GDM1 (cell line): Measurements from ENCODE around the gene ANGPTL4.
"Not testable (repeated sequence)": the region's sequence is repeated elsewhere in the genome, so short reads cannot be mapped to it uniquely, and the experiment has no call there.

Experiments
- DNase-seq: peaks from one replicate; lab custom pipeline; 2025; lab: John Stamatoyannopoulos, UW

ANGPTL4 gene, protein sequence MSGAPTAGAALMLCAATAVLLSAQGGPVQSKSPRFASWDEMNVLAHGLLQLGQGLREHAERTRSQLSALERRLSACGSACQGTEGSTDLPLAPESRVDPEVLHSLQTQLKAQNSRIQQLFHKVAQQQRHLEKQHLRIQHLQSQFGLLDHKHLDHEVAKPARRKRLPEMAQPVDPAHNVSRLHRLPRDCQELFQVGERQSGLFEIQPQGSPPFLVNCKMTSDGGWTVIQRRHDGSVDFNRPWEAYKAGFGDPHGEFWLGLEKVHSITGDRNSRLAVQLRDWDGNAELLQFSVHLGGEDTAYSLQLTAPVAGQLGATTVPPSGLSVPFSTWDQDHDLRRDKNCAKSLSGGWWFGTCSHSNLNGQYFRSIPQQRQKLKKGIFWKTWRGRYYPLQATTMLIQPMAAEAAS

DNA sequence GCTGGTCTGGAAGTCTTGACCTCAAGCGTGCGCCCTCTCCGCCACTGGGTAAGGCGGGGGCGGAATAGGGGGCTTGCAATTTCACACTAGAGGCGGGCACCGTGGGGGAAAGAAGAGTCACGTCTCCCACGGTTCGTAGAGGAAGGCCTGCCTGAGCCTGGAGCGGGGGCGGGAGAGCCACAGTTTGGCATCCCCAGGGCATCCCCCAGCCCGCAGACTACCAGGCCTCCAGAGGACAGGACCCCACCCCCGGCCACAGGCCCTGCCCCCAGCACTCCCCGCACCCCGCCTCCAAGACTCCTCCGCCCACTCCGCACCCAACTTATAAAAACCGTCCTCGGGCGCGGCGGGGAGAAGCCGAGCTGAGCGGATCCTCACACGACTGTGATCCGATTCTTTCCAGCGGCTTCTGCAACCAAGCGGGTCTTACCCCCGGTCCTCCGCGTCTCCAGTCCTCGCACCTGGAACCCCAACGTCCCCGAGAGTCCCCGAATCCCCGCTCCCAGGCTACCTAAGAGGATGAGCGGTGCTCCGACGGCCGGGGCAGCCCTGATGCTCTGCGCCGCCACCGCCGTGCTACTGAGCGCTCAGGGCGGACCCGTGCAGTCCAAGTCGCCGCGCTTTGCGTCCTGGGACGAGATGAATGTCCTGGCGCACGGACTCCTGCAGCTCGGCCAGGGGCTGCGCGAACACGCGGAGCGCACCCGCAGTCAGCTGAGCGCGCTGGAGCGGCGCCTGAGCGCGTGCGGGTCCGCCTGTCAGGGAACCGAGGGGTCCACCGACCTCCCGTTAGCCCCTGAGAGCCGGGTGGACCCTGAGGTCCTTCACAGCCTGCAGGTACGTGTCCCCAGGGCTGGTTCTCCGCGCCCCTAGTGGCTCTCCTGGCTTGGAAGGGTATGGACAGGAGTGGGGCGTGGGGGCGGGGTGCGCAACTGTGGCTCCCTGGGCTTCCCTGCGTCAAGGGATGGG is at the start of gene ANGPTL4:
TSS of gene ANGPTL4 (plus strand) at position 353 of the 969 bp plus-strand sequence. CDS start at position 520, 167 bp downstream.
- no peak for DNase-seq

DNA sequence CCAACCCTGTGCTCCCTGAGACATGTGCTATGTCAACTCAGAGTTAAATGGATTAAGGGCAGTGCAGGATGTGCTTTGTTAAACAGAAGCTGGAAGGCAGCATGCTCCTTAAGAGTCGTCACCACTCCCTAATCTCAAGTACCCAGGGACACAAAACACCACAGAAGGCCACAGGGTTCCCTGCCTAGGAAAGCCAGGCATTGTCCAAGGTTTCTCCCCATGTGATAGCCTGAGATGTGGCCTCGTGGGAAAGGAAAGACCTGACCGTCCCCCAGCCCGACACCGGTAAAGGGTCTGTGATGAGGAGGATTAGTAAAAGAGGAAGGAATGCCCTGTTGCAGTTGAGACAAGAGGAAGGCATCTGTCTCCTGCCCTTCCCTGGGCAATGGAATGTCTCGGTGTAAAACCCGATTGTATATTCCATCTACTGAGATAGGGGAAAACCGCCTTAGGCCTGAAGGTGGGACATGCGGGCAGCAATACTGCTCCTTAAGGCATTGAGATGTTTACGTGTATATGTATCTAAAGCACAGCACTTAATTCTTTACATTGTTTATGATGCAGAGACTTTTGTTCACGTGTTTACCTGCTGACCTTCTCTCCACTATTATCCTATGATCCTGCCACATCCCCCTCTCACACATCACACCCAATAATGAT is 48.8 kb upstream of the ANGPTL4 start:
- not testable (repeated sequence) for DNase-seq

DNA sequence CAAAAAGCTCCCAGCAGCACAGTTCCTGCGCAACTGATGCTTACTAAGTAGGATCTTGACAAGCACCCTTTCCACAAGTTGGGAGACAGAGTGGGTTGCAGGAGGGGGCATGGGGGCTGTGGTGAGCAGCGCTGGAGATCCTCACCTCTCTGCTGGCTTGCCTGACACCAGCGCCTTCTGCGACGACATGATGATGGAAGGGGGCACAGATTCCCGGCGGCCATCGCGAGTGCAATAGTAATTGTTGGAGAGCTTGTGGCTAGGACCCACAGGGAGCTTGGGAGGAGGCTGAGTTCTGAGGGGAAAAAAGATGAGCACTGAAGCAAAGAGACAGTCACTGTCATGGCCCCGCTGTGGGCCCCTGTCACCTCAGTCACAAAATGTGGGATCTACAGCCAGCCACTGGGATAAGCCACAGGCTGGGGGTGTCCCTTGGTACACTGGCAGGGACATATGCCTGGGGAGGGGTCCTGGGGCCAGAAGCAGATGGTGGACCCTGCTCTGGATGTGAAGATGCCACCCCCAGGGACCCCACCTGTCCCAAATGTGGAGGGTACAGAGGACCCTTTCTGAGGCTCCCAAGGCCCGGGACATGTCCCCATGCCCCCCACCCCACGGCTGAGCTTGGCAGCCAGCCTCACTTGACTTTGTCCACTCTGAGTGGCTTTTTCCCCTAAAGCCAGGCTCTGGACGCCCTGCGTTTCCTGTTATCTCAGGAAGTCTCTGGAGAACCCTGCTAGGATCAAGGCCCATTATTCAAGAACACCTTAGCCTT is 47.4 kb upstream of the ANGPTL4 start:
- no peak for DNase-seq

DNA sequence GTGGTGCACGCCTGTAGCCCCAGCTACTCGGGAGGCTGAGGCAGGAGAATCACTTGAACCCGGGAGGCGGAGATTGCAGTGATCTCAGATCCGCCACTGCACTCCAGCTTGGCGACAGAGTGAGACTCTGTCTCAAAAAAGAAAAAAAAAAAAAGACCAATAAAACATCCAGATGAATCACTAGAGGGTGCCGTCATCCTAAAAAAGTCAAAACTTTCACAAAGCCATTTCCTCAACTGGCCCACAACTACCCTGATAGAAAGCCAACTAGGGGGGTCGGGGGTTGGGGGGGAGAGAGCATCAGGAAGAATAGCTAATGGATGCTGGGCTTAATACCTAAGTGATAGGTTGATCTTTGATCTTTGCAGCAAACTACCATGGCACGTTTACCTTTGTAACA is 45.1 kb upstream of the ANGPTL4 start:
- not testable (repeated sequence) for DNase-seq

DNA sequence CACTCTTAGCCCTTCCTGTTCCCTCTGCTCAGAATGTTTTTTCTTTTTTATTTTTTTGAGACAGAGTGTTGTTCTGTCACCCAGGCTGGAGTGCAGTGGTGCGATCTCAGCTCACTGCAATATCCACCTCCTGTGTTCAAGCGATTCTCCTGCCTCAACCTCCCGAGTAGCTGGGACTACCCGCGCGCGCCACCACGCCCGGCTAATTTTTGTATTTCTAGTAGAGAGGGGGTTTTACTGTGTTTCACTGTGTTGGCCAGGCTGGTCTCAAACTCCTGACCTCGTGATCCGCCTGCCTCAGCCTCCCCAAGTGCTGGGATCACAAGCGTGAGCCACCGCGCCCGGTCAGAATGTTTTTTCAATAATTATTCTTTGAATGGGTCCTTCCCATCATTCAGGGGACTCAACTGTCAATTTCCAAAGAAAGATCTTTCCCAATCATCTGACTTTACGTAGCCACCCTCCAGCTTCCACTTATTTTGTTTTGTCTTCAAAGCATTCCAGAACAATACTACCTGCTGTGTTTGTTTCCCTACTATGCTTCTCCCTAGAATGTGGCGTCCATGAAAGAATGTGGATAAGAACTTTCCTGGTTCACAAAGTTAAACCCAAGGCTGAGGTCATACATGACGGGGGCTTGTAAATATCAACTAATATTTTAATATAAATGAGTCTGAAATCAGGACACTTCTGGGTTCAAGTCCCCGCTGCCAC is 44.0 kb upstream of the ANGPTL4 start:
- DNase-seq, result no peak

DNA sequence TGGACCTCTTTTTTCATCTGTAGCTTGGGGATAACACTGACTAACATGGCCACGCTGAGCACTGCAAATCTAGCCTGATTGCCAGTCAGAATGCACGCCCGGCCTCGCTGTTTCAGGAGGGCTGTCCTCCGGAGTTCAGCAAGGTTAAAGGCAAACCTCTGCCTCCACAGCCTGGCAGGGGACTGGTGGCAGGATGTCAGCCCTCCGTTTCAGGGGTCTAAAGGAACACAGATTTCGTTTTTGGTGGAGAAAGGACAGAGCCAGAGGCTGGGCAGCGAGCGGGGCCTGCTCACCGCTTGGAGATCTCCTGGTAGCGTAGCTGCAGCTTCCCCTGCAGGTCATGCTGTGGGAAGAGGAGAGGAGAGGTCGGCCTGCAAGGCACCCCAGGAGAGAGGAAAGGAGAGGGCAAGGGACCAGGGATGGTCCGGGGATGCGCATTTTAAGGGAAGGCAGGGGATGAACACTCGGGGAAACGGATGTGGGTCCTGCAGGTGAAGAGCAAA is 43.3 kb upstream of the ANGPTL4 start:
- DNase-seq, result no peak

DNA sequence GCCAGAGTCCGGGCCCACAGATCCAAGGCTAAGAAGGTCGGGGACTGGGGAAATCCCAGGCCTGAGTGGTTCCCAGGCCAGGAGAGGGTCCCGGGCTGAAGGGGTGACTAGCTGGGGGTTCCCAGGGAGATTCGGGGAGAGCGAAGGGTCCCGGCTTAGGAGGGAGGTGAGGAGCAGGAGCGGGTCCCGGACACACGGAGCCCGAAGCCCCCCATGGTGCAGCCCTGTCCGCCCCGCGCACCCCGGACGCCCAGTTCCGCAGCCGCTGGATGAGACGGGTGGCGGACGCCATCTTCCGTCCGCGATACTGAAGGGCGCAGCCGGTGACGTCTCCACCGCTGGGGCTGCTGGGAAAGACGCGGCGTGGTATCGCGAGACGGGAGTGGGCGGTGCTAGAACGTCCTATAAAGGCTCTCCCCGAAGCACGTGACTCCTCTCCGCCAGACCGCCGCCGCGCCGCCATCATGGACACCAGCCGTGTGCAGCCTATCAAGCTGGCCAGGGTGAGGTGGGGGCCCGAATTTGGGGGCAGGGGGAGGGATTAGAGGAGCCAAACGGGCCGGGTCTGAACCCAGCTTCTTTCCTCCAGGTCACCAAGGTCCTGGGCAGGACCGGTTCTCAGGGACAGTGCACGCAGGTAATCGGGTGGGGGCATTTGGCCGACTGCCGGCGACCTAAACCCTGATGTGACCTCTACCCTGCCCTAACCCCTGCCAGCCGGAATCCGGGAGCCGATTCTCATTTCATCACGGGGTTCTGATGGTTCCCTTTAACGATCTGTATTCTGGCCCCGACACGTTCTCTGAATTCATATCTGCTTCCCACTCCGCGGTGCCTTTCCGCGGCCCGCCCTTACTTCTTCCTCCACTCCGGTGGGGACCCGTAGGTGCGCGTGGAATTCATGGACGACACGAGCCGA is 42.6 kb upstream of the ANGPTL4 start, which contains the start of the genes NDUFA7 and RPS28:
TSS of gene NDUFA7 (minus strand) at position 309 of the 919 bp plus-strand sequence. CDS start at position 292, 17 bp downstream.
TSS of gene RPS28 (plus strand) at position 430 of the 919 bp plus-strand sequence. CDS start at position 465, 35 bp downstream.
- peak; percentile 93 for DNase-seq

DNA sequence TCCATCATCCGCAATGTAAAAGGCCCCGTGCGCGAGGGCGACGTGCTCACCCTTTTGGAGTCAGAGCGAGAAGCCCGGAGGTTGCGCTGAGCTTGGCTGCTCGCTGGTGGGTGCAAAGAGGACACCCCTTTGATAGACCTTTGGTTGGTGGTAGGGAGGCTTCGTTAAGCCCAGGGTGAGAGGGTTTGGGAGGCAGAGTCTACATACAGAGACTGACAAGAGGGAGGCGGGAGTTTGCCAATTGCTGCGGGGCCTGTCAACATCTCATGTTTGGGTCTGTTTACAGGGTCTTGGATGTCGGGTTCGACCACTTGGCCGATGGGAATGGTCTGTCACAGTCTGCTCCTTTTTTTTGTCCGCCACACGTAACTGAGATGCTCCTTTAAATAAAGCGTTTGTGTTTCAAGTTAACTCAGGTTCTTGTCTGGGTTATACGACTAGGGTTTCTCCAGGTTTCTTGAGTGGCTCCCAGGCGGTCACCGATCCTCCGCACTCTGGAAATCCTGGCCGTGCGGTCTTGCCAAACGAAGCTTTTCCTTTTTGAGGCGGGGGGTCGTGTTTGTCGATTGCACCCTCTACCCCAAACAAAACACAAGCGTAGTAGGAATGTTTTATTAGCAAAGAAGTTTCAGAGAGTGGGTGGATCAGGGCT is 41.8 kb upstream of the ANGPTL4 start:
- no peak for DNase-seq

DNA sequence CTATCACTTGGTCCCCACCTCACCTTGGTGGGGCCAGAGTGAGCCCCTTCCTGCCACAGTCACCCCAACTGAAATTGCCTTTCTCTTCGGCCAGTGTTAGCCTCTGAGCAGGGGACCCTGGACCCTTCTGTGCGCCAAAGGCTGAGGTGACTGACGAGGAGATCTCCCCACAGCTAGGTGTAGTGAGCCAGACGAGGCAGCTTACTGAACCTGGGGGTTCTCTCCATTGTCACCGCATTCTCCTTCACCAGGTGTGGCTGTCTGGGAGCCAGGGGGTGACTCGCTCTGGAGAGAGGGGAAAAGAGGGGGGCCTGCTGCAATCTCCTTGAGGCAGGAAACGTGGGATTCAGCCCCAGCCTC is 41.3 kb upstream of the ANGPTL4 start:
- DNase-seq, result no peak

DNA sequence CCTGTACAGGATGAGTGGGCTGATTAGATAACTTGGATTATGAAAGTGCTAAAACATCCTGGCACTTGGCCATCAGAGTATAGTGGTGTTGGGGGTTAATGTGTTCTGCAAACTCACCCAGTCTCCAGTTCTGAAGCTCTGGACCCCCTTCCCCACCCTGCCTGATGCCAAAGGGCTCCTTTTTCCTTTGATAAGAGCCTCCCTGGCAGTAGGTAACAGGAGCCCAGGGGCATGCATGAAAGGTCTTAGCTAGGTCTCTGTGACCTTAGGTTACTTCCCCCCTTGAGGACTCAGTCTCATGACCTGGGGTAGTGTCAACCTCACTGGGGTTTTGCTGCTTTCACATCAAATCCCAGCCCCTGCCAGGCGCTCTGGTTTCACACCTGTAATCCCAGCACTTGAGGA is 40.2 kb upstream of the ANGPTL4 start:
- no peak for DNase-seq

DNA sequence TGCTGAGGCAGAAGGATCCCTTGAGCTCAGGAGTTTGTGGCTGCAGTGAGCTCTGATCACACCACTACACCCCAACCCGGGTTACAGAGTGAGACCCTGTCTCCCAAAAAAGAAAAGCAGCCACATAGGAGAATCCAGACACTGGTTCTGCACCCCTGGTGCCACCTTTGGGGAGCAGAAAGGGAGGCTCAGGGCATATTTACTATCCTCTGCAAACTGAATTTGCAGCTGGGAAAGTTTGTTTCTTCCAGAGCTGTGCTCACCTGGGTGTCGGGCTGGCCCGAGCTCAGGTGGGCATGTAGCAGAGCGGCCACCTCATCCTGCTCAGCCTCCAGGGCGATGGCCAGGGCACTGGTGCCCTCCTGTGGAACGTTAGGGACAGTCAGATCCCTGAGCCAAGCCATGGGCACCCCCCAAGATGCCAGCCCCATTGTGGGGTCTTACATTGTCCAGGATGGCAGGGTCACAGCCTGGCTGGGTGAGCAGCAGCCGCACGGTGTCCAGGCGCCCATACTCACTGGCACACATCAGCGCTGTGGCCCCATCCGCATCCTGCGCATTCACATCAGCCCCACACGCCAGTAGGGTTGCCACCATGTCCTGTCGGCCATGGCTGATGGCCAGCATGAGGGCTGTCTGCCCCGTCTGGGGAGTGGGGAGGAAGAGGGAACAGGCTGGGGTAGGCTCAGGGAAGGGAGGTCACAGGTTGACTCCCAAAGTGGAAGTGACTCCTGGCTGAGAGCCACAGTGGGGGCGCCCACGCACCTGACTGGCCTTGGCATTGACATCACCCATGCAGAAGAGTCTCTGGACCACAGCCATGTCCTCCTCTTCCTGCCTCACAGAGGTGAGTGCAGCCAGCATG is 39.5 kb upstream of the ANGPTL4 start:
- no peak for DNase-seq

DNA sequence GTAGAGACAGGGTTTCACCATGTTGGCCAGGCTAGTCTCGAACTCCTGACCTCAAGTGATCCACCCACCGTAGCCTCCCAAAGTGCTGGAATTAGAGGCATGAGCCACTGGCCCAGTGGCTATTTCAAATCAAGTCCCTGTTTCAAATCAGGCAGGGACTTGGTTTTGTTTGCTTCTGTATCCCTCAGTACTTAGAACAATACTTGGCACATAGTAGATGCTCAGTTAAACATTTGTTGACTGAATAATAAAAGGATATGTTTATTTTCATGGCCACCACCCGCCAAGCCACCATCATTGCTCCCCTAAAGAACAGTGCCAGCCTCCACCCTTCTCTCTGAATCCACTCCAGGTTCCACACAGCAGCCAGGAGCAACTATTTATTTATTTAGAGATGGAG is 38.5 kb upstream of the ANGPTL4 start:
- DNase-seq, result no peak

DNA sequence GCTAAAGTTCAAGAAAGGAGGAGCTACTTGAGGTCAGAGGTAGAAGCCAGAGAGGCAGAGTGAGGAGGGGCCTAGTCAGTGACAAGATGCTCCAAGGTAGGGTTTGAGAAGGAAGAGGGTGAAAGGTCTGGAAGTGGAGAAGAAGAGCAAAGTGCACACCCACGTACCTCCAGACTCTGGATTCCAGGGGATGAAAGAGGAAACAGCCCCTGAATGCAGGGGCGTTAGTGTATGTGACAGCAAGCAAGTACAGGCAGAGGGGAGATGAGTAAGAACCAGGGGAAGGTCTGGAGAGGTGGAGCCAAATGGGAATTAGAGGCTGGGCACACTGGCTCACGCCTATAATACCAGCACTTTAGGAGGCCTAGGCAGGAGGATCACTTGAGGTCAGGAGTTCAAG is 34.0 kb upstream of the ANGPTL4 start:
- DNase-seq, result no peak

DNA sequence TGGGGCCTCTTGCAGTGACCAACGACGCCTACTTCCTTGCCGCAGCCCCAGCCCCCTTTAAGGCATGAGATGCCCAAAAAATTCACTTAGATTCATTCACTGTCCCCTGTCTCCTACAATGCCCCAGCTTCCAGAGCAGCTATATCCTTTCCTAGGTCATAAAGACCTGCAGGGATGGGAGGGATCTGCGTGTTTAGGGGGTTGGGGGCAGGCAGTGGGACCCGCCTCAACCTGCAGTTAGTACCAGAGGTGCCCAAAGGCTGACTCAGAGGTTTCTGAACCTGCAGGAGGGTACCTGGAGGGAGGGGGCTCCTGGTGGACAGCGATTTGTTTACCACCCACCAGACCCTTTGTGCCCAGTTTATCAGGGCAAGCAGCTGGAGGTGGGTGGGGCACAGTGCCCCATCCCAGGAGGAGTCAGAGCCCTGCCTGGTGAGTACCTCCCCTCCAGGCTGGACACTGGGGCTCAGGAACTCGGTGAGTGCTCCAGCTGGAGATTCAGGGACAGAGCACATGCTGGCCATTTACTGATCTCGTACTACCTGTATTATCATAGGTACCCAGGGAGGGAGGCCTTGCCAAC is 32.6 kb upstream of the ANGPTL4 start:
- DNase-seq, result no peak

DNA sequence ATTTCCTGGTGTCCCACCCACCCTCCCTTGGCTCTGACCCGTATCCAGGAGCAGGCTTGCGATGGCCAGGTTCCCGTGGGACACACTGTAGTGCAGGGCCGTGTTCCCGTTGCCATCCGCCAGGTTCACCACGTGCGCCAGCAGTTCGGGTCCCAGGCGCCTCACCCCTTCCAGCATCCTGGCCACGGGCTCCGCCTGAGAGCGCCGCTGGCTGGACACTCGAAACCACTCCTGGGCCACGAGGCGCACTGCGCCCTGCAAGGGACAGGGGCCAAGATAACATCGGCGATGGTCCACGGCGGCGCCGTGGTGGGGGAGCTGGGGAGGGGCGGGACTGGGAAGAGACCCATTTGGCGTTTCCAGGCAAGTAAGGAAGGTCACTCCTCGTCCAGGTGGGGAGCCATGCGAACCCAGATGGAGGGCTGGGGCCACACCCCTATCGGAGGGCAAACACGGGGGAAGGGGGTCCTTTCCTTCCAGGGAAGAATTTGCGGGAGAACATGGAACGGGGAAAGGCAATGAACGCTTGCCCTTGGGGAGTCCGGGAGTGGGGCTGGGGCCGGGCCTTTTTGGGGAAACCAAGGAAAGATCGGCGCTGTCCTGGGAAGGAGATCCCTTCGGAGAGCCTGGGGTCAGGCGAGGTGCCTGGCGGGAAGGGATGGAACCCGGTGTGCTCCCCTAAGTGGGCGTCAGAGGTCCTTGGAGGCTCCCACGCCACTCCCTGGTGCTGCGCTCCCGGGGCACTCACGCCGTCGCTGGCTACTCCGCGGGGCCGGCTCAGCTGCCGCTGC is 30.8 kb upstream of the ANGPTL4 start:
- DNase-seq, result no peak

DNA sequence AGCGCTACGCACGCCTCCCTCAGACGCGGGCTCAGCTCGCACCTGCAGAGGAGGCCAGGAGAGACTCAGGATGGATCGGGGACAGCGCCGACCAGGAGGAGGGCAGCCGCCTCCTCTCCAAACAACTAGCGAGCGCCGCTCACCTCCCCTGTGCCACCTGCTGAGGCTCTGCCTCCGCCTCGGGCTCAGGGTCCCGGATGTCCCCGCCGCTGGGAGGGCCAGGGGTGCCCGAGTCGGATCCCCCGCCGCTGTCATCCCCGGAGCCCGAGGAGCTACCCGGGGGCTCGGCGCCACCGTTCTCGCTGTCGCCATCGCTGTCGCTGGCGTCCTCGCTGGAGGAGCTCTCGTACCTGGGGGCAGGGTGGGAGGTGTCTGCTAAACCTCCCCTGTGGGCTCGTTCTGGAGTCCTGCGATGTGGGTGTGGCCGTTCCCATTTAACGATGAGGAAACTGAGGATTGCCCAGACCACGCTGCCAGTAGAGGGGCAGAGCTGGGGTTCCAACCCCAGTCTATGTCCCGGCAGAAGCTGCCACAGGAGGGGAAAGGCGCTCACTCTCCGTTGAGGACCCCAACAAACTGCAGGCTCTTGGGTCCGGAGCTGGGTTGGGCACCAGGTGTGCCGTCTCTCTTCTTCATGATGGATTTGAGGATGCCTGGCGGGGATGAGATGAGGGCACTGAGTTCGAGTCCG is 30.0 kb upstream of the ANGPTL4 start:
- no peak for DNase-seq
